Tibial artery (tissue), 4 donors: ENCODE results near the gene SP6.

ENCODE experiments used
- DNase-seq, 2 donors: peaks; one replicate each; pipeline ENCODE4 v3.0.0-alpha.2; 2019
- H3K27ac ChIP-seq, 2 donors: fragments of 200-600 bp; sonication (generic) in 1 of 2; 1 replicate in 1 of 2; 2 replicates in 1 of 2; pipeline ENCODE4 v1.5.1; 2018 to 2019; ENCODE audit warnings: mild to moderate bottlenecking in 1 of 2
- H3K27me3 ChIP-seq, 2 donors: fragments of 200-600 bp; sonication (generic) in 1 of 2; one replicate each; pipeline versions ENCODE4 v1.5.1 to v1.6.0; 2016 to 2019
- H3K36me3 ChIP-seq, 3 donors: fragments of 200-600 bp; sonication (generic) in 2 of 3; one replicate each; pipeline ENCODE4 v1.5.1; 2016 to 2019; ENCODE audit warnings: mild to moderate bottlenecking in 2 of 3
- H3K4me1 ChIP-seq, 4 donors: fragments of 200-600 bp; sonication (generic) in 2 of 4; 1 replicate in 3 of 4; 2 replicates in 1 of 4; pipeline ENCODE4 v1.5.1; 2016 to 2019
- H3K4me3 ChIP-seq, 2 donors: fragments of 200-600 bp; sonication (generic) in 1 of 2; 1 replicate in 1 of 2; 2 replicates in 1 of 2; pipeline ENCODE4 v1.5.1; 2018 to 2019; ENCODE audit warnings: mild to moderate bottlenecking in 2 of 2
- H3K9me3 ChIP-seq, 3 donors: fragments of 200-600 bp; sonication (generic) in 1 of 3; one replicate each; pipeline ENCODE4 v1.5.1; 2016 to 2019
- intact Hi-C: fragments of 100-400 bp; cut with DNase I; formaldehyde crosslinking; loops from one replicate; pipeline ENCODE4 v1.15.0; 2023; ENCODE audit warnings: low total_unique reads
- TF ChIP-seq, protein P1 (sequence below), 2 experiments: fragments of 200-600 bp in 1 of 2; fragments of 450-650 bp in 1 of 2; IDR thresholded peaks; one replicate each; pipeline ENCODE4 v1.5.1; 2017 to 2019; ENCODE audit warnings: antibody characterized with exemption in 2 of 2, mild to moderate bottlenecking in 1 of 2, moderate library complexity in 1 of 2

Gene SP6

DNA sequence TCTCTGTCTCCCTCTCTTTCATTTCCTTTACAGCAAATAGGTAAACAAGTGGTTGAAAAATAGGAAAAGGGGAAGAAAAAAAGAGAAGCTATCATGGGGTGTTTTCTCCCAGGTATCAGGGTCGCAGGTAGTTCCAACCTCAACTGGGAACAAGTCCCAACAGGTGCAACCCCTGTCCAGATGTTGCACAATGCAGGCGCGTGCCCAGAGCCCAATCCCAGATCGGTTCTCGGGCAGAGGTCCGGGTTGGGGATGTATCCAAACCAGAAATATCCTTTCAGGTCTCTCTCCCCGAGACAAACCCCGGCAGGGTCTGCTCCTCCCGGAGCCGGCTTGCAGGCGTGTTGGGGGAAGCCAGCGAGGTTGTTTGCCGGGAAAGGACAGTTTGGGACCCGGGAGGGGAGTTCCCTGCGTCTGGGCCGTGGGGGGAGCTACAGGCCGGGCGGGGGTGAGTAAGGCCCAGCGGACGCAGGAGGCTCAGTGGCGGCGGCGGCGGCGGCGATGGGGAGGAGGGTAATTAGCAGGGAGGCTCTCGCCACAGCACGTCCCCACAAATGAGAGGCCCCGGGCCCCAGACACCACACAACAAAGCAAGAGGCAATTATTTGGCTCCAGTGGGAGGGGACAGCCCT, 21.2 kb upstream of the SP6 start:
- no peaks in the 10 kb centered on the region for H3K36me3 ChIP-seq
- H3K4me1 ChIP-seq = peaks cover 0 to 10% (median 6%) of the 10 kb centered on the region in 4 donors
- H3K4me3 ChIP-seq = no peak overlapping the region
- intact Hi-C loops = no loop called here
- H3K9me3 ChIP-seq = no peaks in the 10 kb centered on the region
- TF ChIP-seq, protein P1, sequence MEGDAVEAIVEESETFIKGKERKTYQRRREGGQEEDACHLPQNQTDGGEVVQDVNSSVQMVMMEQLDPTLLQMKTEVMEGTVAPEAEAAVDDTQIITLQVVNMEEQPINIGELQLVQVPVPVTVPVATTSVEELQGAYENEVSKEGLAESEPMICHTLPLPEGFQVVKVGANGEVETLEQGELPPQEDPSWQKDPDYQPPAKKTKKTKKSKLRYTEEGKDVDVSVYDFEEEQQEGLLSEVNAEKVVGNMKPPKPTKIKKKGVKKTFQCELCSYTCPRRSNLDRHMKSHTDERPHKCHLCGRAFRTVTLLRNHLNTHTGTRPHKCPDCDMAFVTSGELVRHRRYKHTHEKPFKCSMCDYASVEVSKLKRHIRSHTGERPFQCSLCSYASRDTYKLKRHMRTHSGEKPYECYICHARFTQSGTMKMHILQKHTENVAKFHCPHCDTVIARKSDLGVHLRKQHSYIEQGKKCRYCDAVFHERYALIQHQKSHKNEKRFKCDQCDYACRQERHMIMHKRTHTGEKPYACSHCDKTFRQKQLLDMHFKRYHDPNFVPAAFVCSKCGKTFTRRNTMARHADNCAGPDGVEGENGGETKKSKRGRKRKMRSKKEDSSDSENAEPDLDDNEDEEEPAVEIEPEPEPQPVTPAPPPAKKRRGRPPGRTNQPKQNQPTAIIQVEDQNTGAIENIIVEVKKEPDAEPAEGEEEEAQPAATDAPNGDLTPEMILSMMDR (IDR thresholded peaks at IDR 0.05) = no peak
- H3K27ac ChIP-seq = no peak overlapping the region
- H3K27me3 ChIP-seq = peaks cover 0 to 92% of the 10 kb centered on the region in 2 donors
- no peak for DNase-seq

DNA sequence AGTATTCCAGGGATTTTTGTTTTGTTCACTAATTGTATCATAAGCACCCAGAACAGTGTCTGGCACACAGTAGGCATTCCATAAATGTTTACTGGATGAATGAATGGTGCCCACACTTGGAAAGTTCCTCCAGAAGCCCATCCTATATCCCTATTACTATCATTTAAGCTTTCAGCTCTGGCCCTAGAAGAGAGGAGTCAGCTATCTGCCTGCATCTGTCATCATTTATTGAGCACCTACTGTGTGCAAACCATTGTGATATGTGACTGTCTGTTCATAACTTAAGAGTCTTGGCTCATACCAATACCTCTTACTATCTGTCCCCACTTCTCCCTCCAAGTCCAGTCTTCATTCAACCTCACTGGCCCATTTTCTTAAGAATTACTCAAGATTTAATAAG, 20.1 kb upstream of the SP6 start:
- H3K9me3 ChIP-seq = no peaks in the 10 kb centered on the region
- peaks cover 0 to 10% (median 6%) of the 10 kb centered on the region in 4 donors for H3K4me1 ChIP-seq
- no peaks in the 10 kb centered on the region for H3K36me3 ChIP-seq
- TF ChIP-seq, protein P1 (IDR thresholded peaks at IDR 0.05) = no peak
- intact Hi-C loops = no loop called here
- no peak for DNase-seq
- H3K4me3 ChIP-seq = no peak overlapping the region
- H3K27ac ChIP-seq = no peak overlapping the region
- H3K27me3 ChIP-seq = peaks cover 0 to 95% of the 10 kb centered on the region in 2 donors

DNA sequence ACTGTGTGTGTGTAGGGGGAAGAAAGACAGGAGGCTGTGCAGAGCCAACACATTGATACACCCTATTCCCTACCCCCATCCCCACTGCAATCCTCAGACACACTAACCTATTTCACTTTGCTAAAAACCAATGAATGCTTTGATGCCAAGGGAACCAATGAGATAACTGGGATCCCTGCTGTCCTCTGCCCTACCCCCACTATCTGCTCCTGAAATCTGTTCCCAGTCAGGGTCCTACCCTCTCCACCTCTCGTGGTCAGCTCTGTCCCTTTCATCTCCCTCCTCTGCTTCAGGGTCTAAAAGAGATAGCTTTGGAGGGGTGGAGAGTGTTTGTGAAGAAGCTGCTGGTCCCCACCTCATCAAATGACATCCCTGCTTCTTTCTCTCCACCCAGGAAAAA, 19.1 kb upstream of the SP6 start:
- Histone ChIP-seq H3K9me3 (no peaks in the 10 kb centered on the region), H3K27me3 (peaks cover 0 to 95% of the 10 kb centered on the region in 2 donors), H3K27ac (no peak overlapping the region), H3K4me3 (no peak overlapping the region), H3K36me3 (no peaks in the 10 kb centered on the region), H3K4me1 (peaks cover 0 to 10% (median 6%) of the 10 kb centered on the region in 4 donors)
- TF ChIP-seq, protein P1 (IDR thresholded peaks at IDR 0.05) = no peak
- intact Hi-C loops = no loop called here
- no peak for DNase-seq

DNA sequence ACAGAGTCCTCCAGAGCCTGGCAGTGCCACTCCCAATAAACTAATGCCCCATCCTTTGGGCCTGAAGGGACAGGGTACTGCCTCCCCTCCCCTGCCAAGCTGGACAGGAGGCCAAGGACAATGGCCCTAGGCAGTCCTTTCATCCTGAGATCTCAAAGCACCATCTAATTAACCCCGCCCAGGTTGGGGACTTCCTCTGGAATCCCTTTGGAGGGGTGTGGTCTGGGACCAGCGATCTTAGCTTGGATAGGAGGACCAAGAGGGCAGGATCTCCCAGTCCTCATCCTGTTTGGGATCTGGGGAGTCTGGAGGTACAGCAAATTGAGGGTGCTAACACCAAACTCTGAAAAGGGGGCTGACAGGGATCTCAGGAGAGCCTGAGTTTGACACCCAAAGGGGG, 18.2 kb upstream of the SP6 start:
- no peaks in the 10 kb centered on the region for H3K36me3 ChIP-seq
- H3K27ac ChIP-seq = no peak overlapping the region
- no peak overlapping the region for H3K4me3 ChIP-seq
- H3K4me1 ChIP-seq = peaks cover 0 to 7% (median 6%) of the 10 kb centered on the region in 4 donors
- intact Hi-C loops = no loop called here
- H3K27me3 ChIP-seq = peaks cover 0 to 90% of the 10 kb centered on the region in 2 donors
- no peaks in the 10 kb centered on the region for H3K9me3 ChIP-seq
- no peak for DNase-seq
- TF ChIP-seq, protein P1 (IDR thresholded peaks at IDR 0.05) = no peak

DNA sequence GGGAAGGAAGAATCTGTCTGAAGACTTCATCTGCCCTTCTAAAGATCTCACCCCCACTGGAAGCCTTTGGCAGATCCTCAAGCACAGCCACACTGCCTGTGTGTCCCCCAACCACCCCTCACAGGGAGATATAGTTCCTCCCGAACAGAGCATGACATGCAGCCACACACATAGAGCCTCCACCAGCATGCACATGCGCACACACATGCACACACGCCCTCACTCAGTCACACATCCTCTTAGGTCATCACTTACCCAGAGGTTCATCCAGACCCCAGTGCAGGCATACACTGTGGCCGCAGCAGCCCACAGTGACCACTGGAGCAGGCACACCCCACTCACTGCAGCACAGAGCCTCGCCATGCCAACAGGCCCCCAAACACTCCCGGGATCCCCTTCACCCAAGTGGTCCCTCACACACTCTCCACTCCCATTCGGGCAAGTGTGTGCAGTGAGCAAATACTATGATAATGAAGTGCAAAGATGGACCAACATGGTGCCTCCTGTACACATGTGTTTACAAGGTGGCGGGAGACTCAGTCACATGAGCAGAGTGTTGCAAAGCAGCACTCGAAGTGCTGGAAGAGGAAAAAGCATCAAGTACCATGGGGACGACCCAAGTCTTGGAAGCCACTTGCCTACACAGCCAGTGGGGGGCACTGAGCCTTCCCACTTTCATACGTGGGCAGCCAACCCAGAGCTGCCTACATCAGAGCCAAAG, 17.0 kb upstream of the SP6 start:
- Histone ChIP-seq H3K9me3 (no peaks in the 10 kb centered on the region), H3K36me3 (no peaks in the 10 kb centered on the region), H3K27ac (no peak overlapping the region), H3K4me3 (no peak overlapping the region), H3K27me3 (peaks cover 0 to 78% of the 10 kb centered on the region in 2 donors), H3K4me1 (peaks cover 0 to 10% (median 7%) of the 10 kb centered on the region in 4 donors)
- no peak for DNase-seq
- TF ChIP-seq, protein P1 (IDR thresholded peaks at IDR 0.05) = no peak
- intact Hi-C loops = no loop called here
